Aorta (tissue), 5 donors: ENCODE data around the gene ATP1A3. TPM values are rescaled to one million over a fixed set of nuclear protein-coding genes. Genes with fewer than 3 reads are reported as not detected.

Source experiments
- ATAC-seq: fragments of 200-7000 bp; cut with Tn5 transposase; one replicate; pipeline ENCODE4 v1.9.1; 2022; ENCODE audit warnings: moderate library complexity; ENCODE audit not compliant: low FRiP score
- DNase-seq, 2 donors: peaks; one replicate each; pipeline ENCODE4 v3.0.0-alpha.2; 2020
- H3K27ac ChIP-seq, 2 donors: one replicate each; pipeline ENCODE4 v1.5.1; 2013; ENCODE audit warnings: low read length in 2 of 2, mild to moderate bottlenecking in 2 of 2, moderate library complexity in 2 of 2, control low read depth in 1 of 2, inconsistent platforms in 1 of 2, low read depth in 1 of 2
- H3K27me3 ChIP-seq, 2 donors: one replicate each; pipeline ENCODE4 v1.6.1; 2013; ENCODE audit warnings: control low read depth in 1 of 2, low read length in 1 of 2, mild to moderate bottlenecking in 1 of 2, moderate library complexity in 1 of 2; ENCODE audit not compliant: insufficient read depth in 2 of 2, control insufficient read depth in 1 of 2
- H3K36me3 ChIP-seq, 2 donors: one replicate each; pipeline ENCODE4 v1.6.1; 2013; ENCODE audit warnings: control low read depth in 1 of 2, low read length in 1 of 2, mild to moderate bottlenecking in 1 of 2; ENCODE audit not compliant: insufficient read depth in 2 of 2, control insufficient read depth in 1 of 2
- H3K4me1 ChIP-seq, 2 donors: one replicate each; pipeline ENCODE4 v1.6.1; 2013; ENCODE audit warnings: low read length in 2 of 2, control low read depth in 1 of 2, mild to moderate bottlenecking in 1 of 2, moderate library complexity in 1 of 2; ENCODE audit not compliant: insufficient read depth in 2 of 2, control insufficient read depth in 1 of 2
- H3K4me3 ChIP-seq, 2 donors: one replicate each; pipeline ENCODE4 v1.5.1; 2013; ENCODE audit warnings: low read length in 2 of 2, control low read depth in 1 of 2, mild to moderate bottlenecking in 1 of 2
- H3K9me3 ChIP-seq: one replicate; pipeline ENCODE4 v1.6.1; 2013; ENCODE audit warnings: mild to moderate bottlenecking, low read length; ENCODE audit not compliant: control insufficient read depth
- WGBS, 2 donors: extraction: QIAGEN DNeasy Blood & Tissue Kit; methylation state at CpG; one replicate each; pipeline ENCODE4 v1.1.7; 2013; 5-methylcytosine and 5-hydroxymethylcytosine counted together
- intact Hi-C, 2 donors: fragments of 100-400 bp; cut with DNase I; formaldehyde crosslinking; loops; one replicate each; pipeline versions ENCODE4 v1.14.2 to v1.15.0; 2022
- polyA plus RNA-seq, 2 donors: library from polyadenylated mRNA; stranded (reverse); fragments of 200-250 nt; gene quantifications; one replicate each; pipeline ENCODE4 v1.2.3, GENCODE V29; 2013
- total RNA-seq, 2 donors: library from RNA; stranded (reverse); fragmentation: NEBNext Ultra II Directional; extraction: Animal tissue kit (Norgen Biotek cat#: 25700); gene quantifications; one replicate each; pipeline ENCODE4 v1.2.1, GENCODE V29; 2021
- donor health status: healthy with polysubstance abuse.
- donor health status: Bipolar disorder and iron deficiency.
- donor health status: DM: no; HTN: no; CAD: no.
- donor health status: DM: no; HTN: no; CAD: no.
- donor health status: DM: yes; HTN: yes; CAD: no.

The ATP1A3 gene
- total and polyA plus RNA-seq, 4 donors, result 0.38 TPM; not detected in 3

- Histone ChIP-seq H3K9me3 (no peaks in the 10 kb centered on the region), H3K36me3 (no peaks in the 10 kb centered on the region), H3K4me3 (no peak overlapping the region), H3K27me3 (peaks cover 0 to 2% of the 10 kb centered on the region in 2 donors), H3K27ac (no peak overlapping the region), H3K4me1 (no peaks in the 10 kb centered on the region)
- ATAC-seq (no peak), DNase-seq (no peak)
- WGBS, 2 donors, result 86 to 92% methylated on average over 33 of the region's 33 CpGs
- intact Hi-C loops, result no loop called here
These were observed 73.9 kb downstream of the ATP1A3 start for GRCh38 chr19:41919948-41920712.

DNA sequence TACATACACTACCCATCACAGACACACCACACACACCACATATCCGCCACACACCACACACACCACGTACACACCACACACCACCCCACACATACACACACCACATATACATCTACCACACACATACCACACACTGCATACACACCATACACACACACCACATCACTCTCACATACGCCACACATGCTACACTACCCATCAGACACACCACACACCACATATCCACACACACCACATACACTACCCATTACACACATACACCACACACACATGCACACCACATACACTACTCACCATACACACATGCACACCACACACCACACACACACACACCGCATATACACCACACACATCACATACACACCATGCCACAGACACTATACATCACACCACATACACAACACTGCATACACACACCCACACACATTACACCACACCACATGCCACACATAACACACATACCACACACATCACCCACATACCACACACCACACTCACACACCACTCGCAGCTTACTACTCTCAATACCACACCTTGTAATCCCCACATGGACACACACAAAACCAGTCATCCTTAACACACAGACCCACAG is 75.3 kb downstream of the ATP1A3 start:
- intact Hi-C loops, result no loop called here
- 86 to 88% methylated on average over 5 of the region's 5 CpGs for WGBS, 2 donors
- H3K36me3 ChIP-seq, result no peaks in the 10 kb centered on the region
- H3K9me3 ChIP-seq, result no peaks in the 10 kb centered on the region
- no peaks in the 10 kb centered on the region for H3K4me1 ChIP-seq
- no peak overlapping the region for H3K27ac ChIP-seq
- ATAC-seq, result no peak
- no peak for DNase-seq
- H3K4me3 ChIP-seq, result no peak overlapping the region
- H3K27me3 ChIP-seq, result peaks cover 0 to 2% of the 10 kb centered on the region in 2 donors

DNA sequence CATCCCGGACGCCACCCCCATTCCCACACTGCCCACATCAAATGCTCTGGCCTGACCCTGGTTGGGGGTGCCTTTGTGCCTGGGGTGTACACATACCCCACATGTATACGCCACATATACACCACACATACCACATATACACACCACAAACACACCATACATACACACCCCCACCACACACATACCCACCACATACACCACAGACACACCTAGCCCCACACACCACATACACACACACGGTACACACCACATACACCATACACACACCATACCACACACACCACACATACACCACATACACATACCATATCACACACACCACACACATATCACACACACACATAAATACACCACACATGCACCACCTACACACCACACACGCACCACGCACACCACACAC is 75.9 kb downstream of the ATP1A3 start:
- no peaks in the 10 kb centered on the region for H3K9me3 ChIP-seq
- no peak overlapping the region for H3K4me3 ChIP-seq
- intact Hi-C loops, result no loop called here
- WGBS, 2 donors, result 86 to 90% methylated on average over 6 of the region's 6 CpGs
- peaks cover 0 to 2% of the 10 kb centered on the region in 2 donors for H3K27me3 ChIP-seq
- ATAC-seq (no peak), DNase-seq (no peak)
- H3K27ac ChIP-seq, result no peak overlapping the region
- H3K4me1 ChIP-seq, result no peaks in the 10 kb centered on the region
- H3K36me3 ChIP-seq, result no peaks in the 10 kb centered on the region

- peaks cover 0 to 2% of the 10 kb centered on the region in 2 donors for H3K27me3 ChIP-seq
- intact Hi-C loops, result no loop called here
- H3K4me3 ChIP-seq, result no peak overlapping the region
- ATAC-seq, result peak; percentile 12
- no peak for DNase-seq
- H3K27ac ChIP-seq, result no peak overlapping the region
- no peaks in the 10 kb centered on the region for H3K9me3 ChIP-seq
- no peaks in the 10 kb centered on the region for H3K4me1 ChIP-seq
- WGBS, 2 donors, result 53 to 54% methylated on average over 12 of the region's 12 CpGs
- H3K36me3 ChIP-seq, result no peaks in the 10 kb centered on the region
These were observed 76.4 kb downstream of the ATP1A3 start for GRCh38 chr19:41917676-41918075.

Other genes with a start within 250 kb of the ATP1A3 start
- gene CEACAM6, start 238.7 kb downstream of the ATP1A3 start, total RNA-seq, result under 1 TPM in 1 of 2 donors, not detected in 1; 0.33 TPM
- gene CEACAM6, start 238.7 kb downstream of the ATP1A3 start, polyA plus RNA-seq, result 1 to 10 TPM in 1 of 2 donors, under 1 TPM in 1; 0.33 to 6.5 TPM
- gene CEACAM3, start 197.6 kb downstream of the ATP1A3 start, total RNA-seq, result under 1 TPM; 0.39 to 0.99 TPM
- gene CEACAM3, start 197.6 kb downstream of the ATP1A3 start, polyA plus RNA-seq, result not detected
- not detected for gene LYPD4, start 149.5 kb downstream of the ATP1A3 start, total RNA-seq
- gene LYPD4, start 149.5 kb downstream of the ATP1A3 start, polyA plus RNA-seq, result not detected
- gene DMRTC2, start 149.2 kb downstream of the ATP1A3 start, total RNA-seq, result not detected
- not detected for gene DMRTC2, start 149.2 kb downstream of the ATP1A3 start, polyA plus RNA-seq
- gene RPS19, start 134.0 kb downstream of the ATP1A3 start, total RNA-seq, result 1,000 to 10,000 TPM; 1,062 to 1,150 TPM
- gene RPS19, start 134.0 kb downstream of the ATP1A3 start, polyA plus RNA-seq, result 1,000 to 10,000 TPM; 2,268 to 2,335 TPM
- 1 to 10 TPM in 1 of 2 donors, under 1 TPM in 1; 0.96 to 1.3 TPM for gene CD79A, start 117.0 kb downstream of the ATP1A3 start, total RNA-seq
- under 1 TPM; 0.49 to 0.63 TPM for gene CD79A, start 117.0 kb downstream of the ATP1A3 start, polyA plus RNA-seq
- gene ARHGEF1, start 111.0 kb downstream of the ATP1A3 start, total RNA-seq, result 100 to 1,000 TPM in 1 of 2 donors, 10 to 100 TPM in 1; 95.5 to 137 TPM
- gene ARHGEF1, start 111.0 kb downstream of the ATP1A3 start, polyA plus RNA-seq, result 100 to 1,000 TPM in 1 of 2 donors, 10 to 100 TPM in 1; 29.8 to 163 TPM
- under 1 TPM; 0.51 to 0.81 TPM for gene ERFL, start 65.8 kb downstream of the ATP1A3 start, total RNA-seq
- gene ERFL, start 65.8 kb downstream of the ATP1A3 start, polyA plus RNA-seq, result under 1 TPM in 1 of 2 donors, not detected in 1; 0.46 TPM
- gene RABAC1, start 34.9 kb downstream of the ATP1A3 start, total RNA-seq, result 100 to 1,000 TPM; 175 to 198 TPM
- gene RABAC1, start 34.9 kb downstream of the ATP1A3 start, polyA plus RNA-seq, result 100 to 1,000 TPM; 223 to 376 TPM
- 10 to 100 TPM; 20.8 to 24.5 TPM for gene GRIK5, start 76.0 kb upstream of the ATP1A3 start, total RNA-seq
- 10 to 100 TPM in 1 of 2 donors, 1 to 10 TPM in 1; 3.5 to 39.0 TPM for gene GRIK5, start 76.0 kb upstream of the ATP1A3 start, polyA plus RNA-seq
- gene ZNF574, start 81.9 kb upstream of the ATP1A3 start, total RNA-seq, result 10 to 100 TPM in 1 of 2 donors, 1 to 10 TPM in 1; 9.0 to 10.3 TPM
- gene ZNF574, start 81.9 kb upstream of the ATP1A3 start, polyA plus RNA-seq, result 1 to 10 TPM; 2.4 to 6.8 TPM
- gene POU2F2, start 138.2 kb upstream of the ATP1A3 start, total RNA-seq, result 1 to 10 TPM; 2.7 to 9.0 TPM
- gene POU2F2, start 138.2 kb upstream of the ATP1A3 start, polyA plus RNA-seq, result 1 to 10 TPM; 2.3 to 5.9 TPM
- gene DEDD2, start 223.4 kb upstream of the ATP1A3 start, total RNA-seq, result 10 to 100 TPM; 16.4 to 19.6 TPM
- 10 to 100 TPM; 19.8 to 33.8 TPM for gene DEDD2, start 223.4 kb upstream of the ATP1A3 start, polyA plus RNA-seq
- gene ZNF526, start 226.1 kb upstream of the ATP1A3 start, total RNA-seq, result 10 to 100 TPM in 1 of 2 donors, 1 to 10 TPM in 1; 8.2 to 12.3 TPM
- 1 to 10 TPM; 2.6 to 2.8 TPM for gene ZNF526, start 226.1 kb upstream of the ATP1A3 start, polyA plus RNA-seq
- 10 to 100 TPM; 28.8 to 34.4 TPM for gene GSK3A, start 248.4 kb upstream of the ATP1A3 start, total RNA-seq
- gene GSK3A, start 248.4 kb upstream of the ATP1A3 start, polyA plus RNA-seq, result 10 to 100 TPM; 36.1 to 40.7 TPM